Activated CD4-positive, CD25-positive, alpha-beta regulatory T cell (primary cell): ENCODE data around the gene GSTT2B.
"Not testable (repeated sequence)": the region's sequence is repeated elsewhere in the genome, so short reads cannot be mapped to it uniquely, and the experiment has no call there.

ENCODE experiments used
- DNase-seq, 4 experiments: peaks; one replicate each; lab custom pipeline; 2025; lab: John Stamatoyannopoulos, UW

The GSTT2B gene

GRCh38 chr22:23984430-23984829, 23.4 kb upstream of the GSTT2B start:
- DNase-seq: peak in 2 of 4 experiments; percentile 27 to 55

GRCh38 chr22:23980567-23980966, 19.6 kb upstream of the GSTT2B start:
- not testable (repeated sequence) for DNase-seq

GRCh38 chr22:23979557-23980240, 18.7 kb upstream of the GSTT2B start, which contains the start of gene GSTT2:
GSTT2 (plus strand) TSS chr22:23980134.
- not testable (repeated sequence) for DNase-seq

GRCh38 chr22:23977304-23977703, 16.3 kb upstream of the GSTT2B start:
- DNase-seq: not testable (repeated sequence)

- not testable (repeated sequence) for DNase-seq
Measured at GRCh38 chr22:23974836-23975352, 13.9 kb upstream of the GSTT2B start.

- DNase-seq: not testable (repeated sequence)
Measured at GRCh38 chr22:23974345-23974744, 13.3 kb upstream of the GSTT2B start, which contains the start of gene DDT. DDT (minus strand) TSS chr22:23974441; CDS start chr22:23974414, 27 bp downstream.

GRCh38 chr22:23971927-23972326, 10.9 kb upstream of the GSTT2B start:
- DNase-seq: not testable (repeated sequence)

GRCh38 chr22:23970816-23971486, 10.0 kb upstream of the GSTT2B start:
- no peak for DNase-seq

- DNase-seq: no peak
Measured at GRCh38 chr22:23970201-23970641, 9.2 kb upstream of the GSTT2B start.

- no peak for DNase-seq
Measured at GRCh38 chr22:23969071-23969470, 8.1 kb upstream of the GSTT2B start.

- DNase-seq: not testable (repeated sequence)
Measured at GRCh38 chr22:23966568-23966967, 5.6 kb upstream of the GSTT2B start, which contains the start of gene DDTL. DDTL (plus strand) TSS chr22:23966888; CDS start chr22:23966915, 27 bp downstream.

GRCh38 chr22:23966094-23966493, 5.1 kb upstream of the GSTT2B start:
- DNase-seq: not testable (repeated sequence)

- DNase-seq: peak; percentile 39 to 76 (median 52)
Measured at GRCh38 chr22:23956301-23956900, 4.6 kb downstream of the GSTT2B start.

GRCh38 chr22:23955886-23956285, 5.1 kb downstream of the GSTT2B start:
- DNase-seq: not testable (repeated sequence)

GRCh38 chr22:23954991-23955305, 6.0 kb downstream of the GSTT2B start:
- DNase-seq: not testable (repeated sequence)

- not testable (repeated sequence) for DNase-seq
Measured at GRCh38 chr22:23954193-23954990, 6.6 kb downstream of the GSTT2B start.

- DNase-seq: not testable (repeated sequence)
Measured at GRCh38 chr22:23953485-23953884, 7.5 kb downstream of the GSTT2B start.

- DNase-seq: not testable (repeated sequence)
Measured at GRCh38 chr22:23952794-23953405, 8.1 kb downstream of the GSTT2B start.

- not testable (repeated sequence) for DNase-seq
Measured at GRCh38 chr22:23951383-23951782, 9.6 kb downstream of the GSTT2B start.

- not testable (repeated sequence) for DNase-seq
Measured at GRCh38 chr22:23949764-23950163, 11.2 kb downstream of the GSTT2B start.

- DNase-seq: not testable (repeated sequence)
Measured at GRCh38 chr22:23947391-23947790, 13.6 kb downstream of the GSTT2B start.
